Measurements from ENCODE around the gene NR2C2.

NR2C2 gene

DNA sequence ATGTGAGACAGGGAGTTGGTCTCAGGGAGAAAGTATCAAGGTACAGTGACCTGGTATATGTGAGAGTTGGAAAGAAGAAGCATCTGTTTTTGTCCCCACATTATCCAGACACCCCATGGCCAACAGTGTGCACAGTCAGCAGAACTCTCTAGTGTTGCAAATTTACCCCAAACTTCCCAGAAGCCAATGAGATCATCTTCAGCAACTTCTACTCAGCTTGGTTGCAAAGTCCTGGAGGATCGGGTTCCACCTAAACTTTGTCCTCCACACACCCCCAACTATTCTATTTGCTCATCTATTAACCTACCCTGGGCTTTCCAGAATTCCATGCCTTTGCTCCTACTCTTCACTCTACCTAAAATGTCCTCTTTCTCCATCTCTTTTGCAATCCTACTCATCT, 135.9 kb downstream of the NR2C2 start:
- TF ChIP-seq, protein P1, sequence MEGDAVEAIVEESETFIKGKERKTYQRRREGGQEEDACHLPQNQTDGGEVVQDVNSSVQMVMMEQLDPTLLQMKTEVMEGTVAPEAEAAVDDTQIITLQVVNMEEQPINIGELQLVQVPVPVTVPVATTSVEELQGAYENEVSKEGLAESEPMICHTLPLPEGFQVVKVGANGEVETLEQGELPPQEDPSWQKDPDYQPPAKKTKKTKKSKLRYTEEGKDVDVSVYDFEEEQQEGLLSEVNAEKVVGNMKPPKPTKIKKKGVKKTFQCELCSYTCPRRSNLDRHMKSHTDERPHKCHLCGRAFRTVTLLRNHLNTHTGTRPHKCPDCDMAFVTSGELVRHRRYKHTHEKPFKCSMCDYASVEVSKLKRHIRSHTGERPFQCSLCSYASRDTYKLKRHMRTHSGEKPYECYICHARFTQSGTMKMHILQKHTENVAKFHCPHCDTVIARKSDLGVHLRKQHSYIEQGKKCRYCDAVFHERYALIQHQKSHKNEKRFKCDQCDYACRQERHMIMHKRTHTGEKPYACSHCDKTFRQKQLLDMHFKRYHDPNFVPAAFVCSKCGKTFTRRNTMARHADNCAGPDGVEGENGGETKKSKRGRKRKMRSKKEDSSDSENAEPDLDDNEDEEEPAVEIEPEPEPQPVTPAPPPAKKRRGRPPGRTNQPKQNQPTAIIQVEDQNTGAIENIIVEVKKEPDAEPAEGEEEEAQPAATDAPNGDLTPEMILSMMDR (IDR thresholded peaks at IDR 0.05; ENCODE audit: insufficient read depth, low read depth, low read length, missing control alignments) = no peak
- H3K4me3 ChIP-seq (ENCODE audit: low read depth, low read length) = no peak overlapping the region
- no peak for DNase-seq (ENCODE audit: low read depth)

DNA sequence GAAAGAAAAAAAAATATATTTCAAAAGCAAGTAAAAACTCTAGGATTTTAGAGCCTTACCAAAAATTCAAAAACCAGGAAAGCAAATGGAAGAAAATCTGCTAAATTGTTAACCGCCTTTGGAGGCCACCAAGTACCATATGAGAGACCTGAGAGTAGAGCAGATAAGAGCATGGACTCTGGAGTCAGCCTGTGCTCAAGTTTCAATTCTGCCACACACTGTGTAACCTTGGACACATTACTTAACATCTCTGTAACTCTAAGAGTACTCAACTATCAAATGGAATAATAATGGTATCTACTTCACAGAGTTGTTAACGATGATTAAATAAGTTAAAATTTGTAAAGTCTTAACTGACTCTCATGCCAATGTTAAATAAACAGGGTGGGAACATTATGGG, 138.9 kb downstream of the NR2C2 start:
- TF ChIP-seq, protein P1 (IDR thresholded peaks at IDR 0.05; ENCODE audit: insufficient read depth, low read depth, low read length, missing control alignments) = no peak

DNA sequence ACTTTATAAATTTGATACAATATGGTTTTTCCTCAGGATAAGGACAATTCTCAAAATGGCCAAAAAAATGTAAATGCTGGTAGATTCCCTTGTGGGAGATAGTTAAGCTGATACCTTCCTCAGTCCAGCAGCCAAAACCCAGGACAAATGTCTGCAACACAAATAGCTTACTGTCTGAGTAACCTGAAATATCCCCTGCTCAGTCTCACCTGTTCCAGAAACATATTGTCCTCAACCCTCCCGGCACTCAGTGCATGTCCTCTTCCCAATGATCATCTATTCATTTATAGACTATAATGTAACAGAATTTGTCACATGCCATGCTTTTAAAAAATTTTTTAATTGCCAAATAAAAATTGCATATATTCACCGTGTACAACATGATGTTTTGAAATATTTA, 139.3 kb downstream of the NR2C2 start:
- TF ChIP-seq, protein P1 (IDR thresholded peaks at IDR 0.05; ENCODE audit: insufficient read depth, low read depth, low read length, missing control alignments) = no peak
- no peak for DNase-seq (ENCODE audit: low read depth)
- H3K4me3 ChIP-seq (ENCODE audit: low read depth, low read length) = no peak overlapping the region

More for the DNA sequence above, 138.9 kb downstream of the NR2C2 start:
- H3K4me3 ChIP-seq (ENCODE audit: low read depth, low read length) = no peak overlapping the region
- no peak for DNase-seq (ENCODE audit: low read depth)

DNA sequence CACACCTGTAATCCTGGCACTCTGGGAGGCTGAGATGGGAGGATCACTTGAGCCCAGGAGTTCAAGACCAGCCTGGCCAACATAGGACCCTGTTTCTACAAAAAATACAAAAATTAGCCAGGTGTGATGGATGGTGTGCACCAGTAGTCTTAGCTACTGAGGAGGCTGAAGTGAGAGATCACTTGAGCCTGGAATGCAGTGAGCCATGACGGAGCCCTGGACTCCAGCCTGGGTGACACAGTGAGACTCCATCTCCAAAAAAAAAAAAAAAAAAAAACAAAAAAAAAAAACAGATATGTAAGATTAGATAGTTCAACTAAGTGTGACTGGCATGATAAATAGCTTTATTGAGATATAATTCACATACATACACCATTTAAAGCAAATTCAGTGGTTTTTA, 141.8 kb downstream of the NR2C2 start:
- H3K4me3 ChIP-seq (ENCODE audit: low read depth, low read length) = no peak overlapping the region
- TF ChIP-seq, protein P1 (IDR thresholded peaks at IDR 0.05; ENCODE audit: insufficient read depth, low read depth, low read length, missing control alignments) = no peak
- DNase-seq (ENCODE audit: low read depth) = no peak

DNA sequence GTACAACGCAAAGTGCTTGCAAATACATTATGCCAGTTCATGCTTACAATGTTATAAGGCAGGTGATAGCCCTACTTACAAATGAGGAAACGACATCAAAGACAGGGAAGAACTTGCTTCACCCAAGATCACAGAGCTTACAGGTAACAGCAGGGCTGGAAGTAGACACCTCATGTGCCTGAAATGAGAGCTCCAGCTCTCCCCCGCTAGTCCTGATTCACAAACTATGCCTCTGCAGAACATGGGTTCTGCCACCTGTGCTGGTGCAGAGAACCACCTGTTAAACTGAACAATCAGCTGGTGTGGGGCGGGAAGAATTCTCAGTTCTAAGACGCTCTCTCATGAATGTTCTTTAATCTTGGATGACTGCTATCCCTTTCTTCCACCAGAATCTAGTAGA, 144.2 kb downstream of the NR2C2 start:
- DNase-seq (ENCODE audit: low read depth) = no peak
- TF ChIP-seq, protein P1 (IDR thresholded peaks at IDR 0.05; ENCODE audit: insufficient read depth, low read depth, low read length, missing control alignments) = no peak
- H3K4me3 ChIP-seq (ENCODE audit: low read depth, low read length) = no peak overlapping the region

DNA sequence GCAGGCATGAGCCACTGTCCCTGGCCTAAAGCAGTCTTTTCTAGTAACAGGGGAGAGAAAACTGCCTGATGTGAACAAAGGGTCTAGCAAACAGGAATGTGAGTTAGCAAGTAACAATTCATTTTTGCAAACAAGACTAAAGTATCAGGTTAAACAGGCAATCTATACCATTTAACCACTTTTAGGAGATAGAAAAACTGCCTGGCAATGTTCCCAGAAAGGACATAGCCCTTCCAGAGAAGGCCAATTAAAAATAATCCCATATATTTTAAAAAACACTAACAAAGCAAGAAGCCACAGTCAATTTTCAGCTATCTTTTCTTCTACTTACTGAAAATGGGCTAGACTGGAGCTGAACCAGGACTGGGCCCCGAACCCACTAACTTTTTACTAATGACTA, 145.3 kb downstream of the NR2C2 start:
- TF ChIP-seq, protein P1 (IDR thresholded peaks at IDR 0.05; ENCODE audit: insufficient read depth, low read depth, low read length, missing control alignments) = no peak
- no peak for DNase-seq (ENCODE audit: low read depth)
- no peak overlapping the region for H3K4me3 ChIP-seq (ENCODE audit: low read depth, low read length)

DNA sequence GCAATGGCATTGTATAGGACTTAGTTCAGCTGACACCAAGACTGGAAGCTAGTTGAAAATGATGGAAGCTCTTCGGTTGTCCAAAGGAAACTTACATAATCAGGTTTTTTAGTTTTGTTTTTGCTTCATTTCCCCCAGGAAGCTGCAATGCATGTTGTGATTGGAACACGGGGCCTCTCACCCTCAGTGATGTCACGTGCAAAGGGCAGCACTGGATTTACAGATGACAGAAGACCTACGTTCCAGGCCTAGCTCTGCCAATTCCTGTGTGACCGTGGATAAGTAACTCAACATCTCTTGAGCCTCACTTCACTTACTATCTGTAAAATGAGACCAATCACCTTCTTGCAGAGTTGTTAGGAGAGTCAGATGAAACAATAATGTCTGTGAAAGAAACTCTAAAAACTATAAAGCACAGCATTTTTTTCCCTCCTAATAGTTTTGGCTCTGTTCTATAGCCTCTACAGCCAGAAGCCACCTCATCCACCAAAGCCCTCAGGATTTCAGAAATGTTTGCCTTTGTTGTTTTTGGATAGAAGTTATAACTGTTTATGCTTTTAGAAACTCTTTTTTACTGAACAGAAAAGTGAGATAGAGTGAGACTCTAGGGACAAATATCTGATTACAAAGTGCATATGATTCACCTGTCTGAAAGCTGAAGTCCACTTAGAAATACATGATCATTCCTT, 146.9 kb downstream of the NR2C2 start:
- TF ChIP-seq, protein P1 (IDR thresholded peaks at IDR 0.05; ENCODE audit: insufficient read depth, low read depth, low read length, missing control alignments) = no peak
- H3K4me3 ChIP-seq (ENCODE audit: low read depth, low read length) = no peak overlapping the region
- no peak for DNase-seq (ENCODE audit: low read depth)

Measured in GM12865 (cell line).